OCI-LY3 (cell line): Measurements from ENCODE around the gene CUX1.

ENCODE experiments used
- H2AFZ ChIP-seq: fragments of 200-600, 300-600 bp; shearing (Covaris generic); 2 replicates; pipeline ENCODE4 v1.6.0; 2014; ENCODE audit warnings: antibody characterized with exemption, low read depth, low read length
- H3K27ac ChIP-seq: fragments of 200-600, 300-600 bp; sonication (generic); 2 replicates; pipeline ENCODE4 v1.5.1; 2014; ENCODE audit warnings: mild to moderate bottlenecking, low read length, moderate library complexity, mixed read lengths
- H3K27me3 ChIP-seq: fragments of 200-600, 300-600 bp; sonication (generic); 2 replicates; pipeline ENCODE4 v1.6.1; 2014; ENCODE audit warnings: low read depth, low read length, mixed read lengths
- H3K36me3 ChIP-seq: fragments of 200-600, 300-600 bp; sonication (generic); replicated peaks from 2 replicates; pipeline ENCODE3; 2014; ENCODE audit warnings: low read depth, low read length, mixed read lengths
- H3K4me1 ChIP-seq: fragments of 300-600, 200-600 bp; sonication (generic); 2 replicates; pipeline ENCODE4 v1.6.1; 2014; ENCODE audit warnings: low read length, mixed read lengths
- H3K4me2 ChIP-seq: fragments of 200-600, 300-600 bp; sonication (generic); 2 replicates; pipeline ENCODE4 v1.6.1; 2014; ENCODE audit warnings: low read length, mixed read lengths
- H3K4me3 ChIP-seq: fragments of 300-600, 200-600 bp; sonication (generic); 2 replicates; pipeline ENCODE4 v1.5.1; 2014; ENCODE audit warnings: antibody characterized with exemption, mild to moderate bottlenecking, low read length, moderate library complexity
- H3K79me2 ChIP-seq: fragments of 300-600, 200-600 bp; shearing (Covaris generic); 2 replicates; pipeline ENCODE4 v1.6.1; 2014; ENCODE audit warnings: mild to moderate bottlenecking, low read length, mixed read lengths
- H3K9ac ChIP-seq: fragments of 300-600, 200-600 bp; shearing (Covaris generic); 2 replicates; pipeline ENCODE4 v1.6.0; 2014; ENCODE audit warnings: mild to moderate bottlenecking, low read length, moderate library complexity
- H3K9me3 ChIP-seq: fragments of 200-600, 300-600 bp; shearing (Covaris generic); 2 replicates; pipeline ENCODE4 v1.6.1; 2014; ENCODE audit warnings: low read length, mixed read lengths; ENCODE audit not compliant: insufficient read depth
- H4K20me1 ChIP-seq: fragments of 200-600, 300-600 bp; sonication (generic); 2 replicates; pipeline ENCODE4 v1.6.1; 2016; ENCODE audit warnings: low read length, mixed read lengths; ENCODE audit not compliant: insufficient read depth
- EZH2phosphoT487 ChIP-seq: fragments of 200-600 bp; shearing (Covaris generic); IDR thresholded peaks from 2 replicates; pipeline ENCODE4 v1.6.1; 2018; ENCODE audit warnings: antibody characterized with exemption, mixed run types, low read depth
- TF ChIP-seq, protein P1 (sequence below): fragments of 200-600, 300-600 bp; sonication (generic); IDR thresholded peaks from 2 replicates; pipeline ENCODE4 v1.5.1; 2014; ENCODE audit warnings: antibody characterized with exemption, low read length, low read depth

CUX1 gene

DNA sequence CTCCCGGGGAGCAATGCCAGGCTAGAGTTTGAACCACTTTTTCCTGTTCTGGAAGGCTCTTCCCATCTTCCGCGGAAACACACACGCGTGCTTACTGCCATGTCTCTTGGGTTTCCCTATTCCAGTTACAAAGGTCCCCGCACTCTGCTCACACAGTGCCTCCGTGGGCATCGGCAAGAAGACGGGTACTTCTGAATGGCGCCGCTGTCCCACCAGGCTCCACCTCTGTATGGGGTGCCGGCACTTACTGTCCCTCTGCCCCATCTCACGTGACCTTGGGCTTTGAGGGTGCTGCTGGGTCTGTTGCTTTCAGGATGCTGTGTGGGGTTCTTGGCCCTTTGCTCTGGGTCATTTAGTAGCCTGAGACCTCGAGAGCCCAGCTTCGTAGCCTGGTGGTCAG, 298.5 kb downstream of the CUX1 start:
- Histone ChIP-seq H2AFZ (no peak overlapping the region), H3K27ac (no peak overlapping the region), H3K4me2 (no peak overlapping the region), H3K27me3 (no peaks in the 10 kb centered on the region), H3K4me1 (no peaks in the 10 kb centered on the region), H3K79me2 (no peaks in the 10 kb centered on the region), H3K36me3 (peaks cover 21% of the 10 kb centered on the region), H4K20me1 (no peaks in the 10 kb centered on the region), H3K9me3 (no peaks in the 10 kb centered on the region), H3K9ac (no peak overlapping the region), H3K4me3 (no peak overlapping the region)
- TF ChIP-seq EZH2phosphoT487: no peak
- TF ChIP-seq, protein P1, sequence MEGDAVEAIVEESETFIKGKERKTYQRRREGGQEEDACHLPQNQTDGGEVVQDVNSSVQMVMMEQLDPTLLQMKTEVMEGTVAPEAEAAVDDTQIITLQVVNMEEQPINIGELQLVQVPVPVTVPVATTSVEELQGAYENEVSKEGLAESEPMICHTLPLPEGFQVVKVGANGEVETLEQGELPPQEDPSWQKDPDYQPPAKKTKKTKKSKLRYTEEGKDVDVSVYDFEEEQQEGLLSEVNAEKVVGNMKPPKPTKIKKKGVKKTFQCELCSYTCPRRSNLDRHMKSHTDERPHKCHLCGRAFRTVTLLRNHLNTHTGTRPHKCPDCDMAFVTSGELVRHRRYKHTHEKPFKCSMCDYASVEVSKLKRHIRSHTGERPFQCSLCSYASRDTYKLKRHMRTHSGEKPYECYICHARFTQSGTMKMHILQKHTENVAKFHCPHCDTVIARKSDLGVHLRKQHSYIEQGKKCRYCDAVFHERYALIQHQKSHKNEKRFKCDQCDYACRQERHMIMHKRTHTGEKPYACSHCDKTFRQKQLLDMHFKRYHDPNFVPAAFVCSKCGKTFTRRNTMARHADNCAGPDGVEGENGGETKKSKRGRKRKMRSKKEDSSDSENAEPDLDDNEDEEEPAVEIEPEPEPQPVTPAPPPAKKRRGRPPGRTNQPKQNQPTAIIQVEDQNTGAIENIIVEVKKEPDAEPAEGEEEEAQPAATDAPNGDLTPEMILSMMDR: no peak

DNA sequence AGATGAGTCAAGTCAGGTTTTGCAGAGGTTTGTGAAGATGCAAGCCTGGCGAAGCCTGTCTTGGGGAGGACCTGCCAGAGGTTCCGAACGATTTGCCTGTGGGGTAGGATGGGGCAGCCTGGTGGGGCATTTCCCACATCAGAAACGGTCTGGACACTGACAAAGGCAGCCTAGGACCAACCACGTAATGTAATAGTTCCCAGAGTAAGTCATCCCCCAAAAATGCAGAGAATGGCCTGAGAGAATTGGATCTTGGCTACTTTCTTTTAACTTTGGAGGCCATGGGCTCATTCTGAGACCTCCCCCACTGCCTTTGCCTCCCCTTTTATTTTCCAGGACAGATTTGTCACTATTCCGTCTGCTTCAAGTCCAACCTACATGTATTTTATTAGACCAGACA, 300.3 kb downstream of the CUX1 start:
- H3K27ac ChIP-seq: no peak overlapping the region
- peaks cover 15% of the 10 kb centered on the region for H3K4me1 ChIP-seq
- no peak overlapping the region for H3K9ac ChIP-seq
- H3K36me3 ChIP-seq: peaks cover 15% of the 10 kb centered on the region
- H3K4me3 ChIP-seq: no peak overlapping the region
- peaks cover 4% of the 10 kb centered on the region; the same call in 1 of the 2 replicates for H3K79me2 ChIP-seq
- no peaks in the 10 kb centered on the region for H3K9me3 ChIP-seq
- no peak overlapping the region for H2AFZ ChIP-seq
- H4K20me1 ChIP-seq: no peaks in the 10 kb centered on the region
- no peak for TF ChIP-seq EZH2phosphoT487
- TF ChIP-seq, protein P1: no peak
- H3K27me3 ChIP-seq: no peaks in the 10 kb centered on the region
- H3K4me2 ChIP-seq: no peak overlapping the region

DNA sequence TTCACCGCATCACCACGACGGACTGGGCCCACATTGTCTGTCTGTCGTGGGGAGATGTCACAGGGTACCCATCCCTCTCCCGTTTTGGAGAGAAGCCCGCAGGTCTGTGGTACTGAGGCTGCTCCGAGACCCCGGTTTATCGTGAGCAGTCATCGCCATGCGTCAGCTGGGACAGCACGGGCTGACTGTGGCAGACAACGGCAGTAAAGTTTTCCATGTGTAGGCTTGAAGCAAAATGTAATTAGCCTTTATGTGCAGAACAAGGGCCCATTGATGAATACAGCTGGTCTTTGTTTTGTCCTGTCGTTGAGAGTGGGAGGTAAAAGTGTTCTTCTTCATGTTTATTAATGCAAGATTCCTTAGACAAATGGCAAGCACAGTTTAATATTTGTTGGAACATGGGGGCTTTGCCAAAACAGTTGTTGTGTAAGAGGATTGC, 301.8 kb downstream of the CUX1 start:
- Histone ChIP-seq H3K79me2 (peaks cover 5% of the 10 kb centered on the region; the same call in 1 of the 2 replicates), H4K20me1 (no peaks in the 10 kb centered on the region), H3K27ac (no peak overlapping the region), H3K4me3 (no peak overlapping the region), H2AFZ (no peak overlapping the region), H3K36me3 (peaks cover 11% of the 10 kb centered on the region), H3K4me2 (no peak overlapping the region), H3K4me1 (peaks cover 21% of the 10 kb centered on the region), H3K9me3 (no peaks in the 10 kb centered on the region), H3K9ac (no peak overlapping the region), H3K27me3 (no peaks in the 10 kb centered on the region)
- TF ChIP-seq, protein P1: no peak
- TF ChIP-seq EZH2phosphoT487: no peak

DNA sequence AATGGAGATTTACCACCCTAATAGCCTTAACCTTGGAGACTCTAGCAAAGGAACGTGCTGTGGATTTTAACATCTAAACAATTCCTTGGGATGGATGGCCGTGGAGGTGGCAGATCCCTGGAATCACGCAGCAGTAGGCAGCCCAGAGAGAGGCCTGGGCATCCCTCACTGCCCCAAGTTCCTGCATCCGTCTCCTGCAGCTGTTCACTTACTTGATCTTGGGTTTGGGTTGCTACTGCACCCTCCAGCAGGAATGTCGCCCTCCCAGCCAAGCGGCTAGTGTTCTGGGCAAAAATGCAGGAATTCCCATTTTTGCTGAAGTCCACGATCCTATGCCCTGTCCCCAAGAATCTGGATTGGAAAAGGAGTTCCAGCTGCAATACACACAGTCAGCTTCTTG, 302.5 kb downstream of the CUX1 start:
- TF ChIP-seq, protein P1: no peak
- no peak for TF ChIP-seq EZH2phosphoT487
- Histone ChIP-seq H3K4me1 (peaks cover 28% of the 10 kb centered on the region), H3K9ac (no peak overlapping the region)

More for the DNA sequence above, 302.5 kb downstream of the CUX1 start:
- H3K27ac ChIP-seq: no peak overlapping the region
- H3K9me3 ChIP-seq: no peaks in the 10 kb centered on the region
- H3K79me2 ChIP-seq: peaks cover 5% of the 10 kb centered on the region; the same call in 1 of the 2 replicates
- no peak overlapping the region for H3K4me2 ChIP-seq
- peaks cover 11% of the 10 kb centered on the region for H3K36me3 ChIP-seq
- no peak overlapping the region for H2AFZ ChIP-seq
- H3K27me3 ChIP-seq: no peaks in the 10 kb centered on the region
- H3K4me3 ChIP-seq: no peak overlapping the region
- H4K20me1 ChIP-seq: no peaks in the 10 kb centered on the region
